ENCODE results near the gene MATCAP1.

DNA sequence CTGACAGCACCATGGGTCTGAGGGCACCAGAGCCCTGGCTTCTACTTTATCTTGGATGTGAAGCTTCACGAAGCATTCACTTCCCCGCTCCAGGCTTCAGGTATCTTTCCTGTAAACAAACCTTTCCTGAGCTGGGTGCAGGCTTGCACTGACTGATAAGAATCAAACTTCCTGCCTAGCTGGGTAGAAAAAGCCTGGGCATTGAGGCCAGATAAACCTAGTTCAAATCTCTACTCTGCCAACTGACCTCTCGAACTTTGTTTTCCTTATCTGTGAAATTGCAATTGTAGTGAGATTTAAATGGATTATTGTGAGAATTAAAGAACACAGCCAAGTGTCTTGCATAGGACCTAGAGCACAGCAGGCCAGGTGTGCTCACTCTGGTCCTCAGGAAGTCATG is 40.2 kb upstream of the MATCAP1 start:
- TF ChIP-seq, protein P1, sequence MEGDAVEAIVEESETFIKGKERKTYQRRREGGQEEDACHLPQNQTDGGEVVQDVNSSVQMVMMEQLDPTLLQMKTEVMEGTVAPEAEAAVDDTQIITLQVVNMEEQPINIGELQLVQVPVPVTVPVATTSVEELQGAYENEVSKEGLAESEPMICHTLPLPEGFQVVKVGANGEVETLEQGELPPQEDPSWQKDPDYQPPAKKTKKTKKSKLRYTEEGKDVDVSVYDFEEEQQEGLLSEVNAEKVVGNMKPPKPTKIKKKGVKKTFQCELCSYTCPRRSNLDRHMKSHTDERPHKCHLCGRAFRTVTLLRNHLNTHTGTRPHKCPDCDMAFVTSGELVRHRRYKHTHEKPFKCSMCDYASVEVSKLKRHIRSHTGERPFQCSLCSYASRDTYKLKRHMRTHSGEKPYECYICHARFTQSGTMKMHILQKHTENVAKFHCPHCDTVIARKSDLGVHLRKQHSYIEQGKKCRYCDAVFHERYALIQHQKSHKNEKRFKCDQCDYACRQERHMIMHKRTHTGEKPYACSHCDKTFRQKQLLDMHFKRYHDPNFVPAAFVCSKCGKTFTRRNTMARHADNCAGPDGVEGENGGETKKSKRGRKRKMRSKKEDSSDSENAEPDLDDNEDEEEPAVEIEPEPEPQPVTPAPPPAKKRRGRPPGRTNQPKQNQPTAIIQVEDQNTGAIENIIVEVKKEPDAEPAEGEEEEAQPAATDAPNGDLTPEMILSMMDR (IDR thresholded peaks at IDR 0.05; ENCODE audit: insufficient read depth, low read length): no peak
- TF ChIP-seq POLR2AphosphoS5 (IDR thresholded peaks at IDR 0.05; ENCODE audit: low read depth) (no peak), GABPA (IDR thresholded peaks at IDR 0.05; ENCODE audit: low read depth) (no peak)
- TF ChIP-seq, protein P2, sequence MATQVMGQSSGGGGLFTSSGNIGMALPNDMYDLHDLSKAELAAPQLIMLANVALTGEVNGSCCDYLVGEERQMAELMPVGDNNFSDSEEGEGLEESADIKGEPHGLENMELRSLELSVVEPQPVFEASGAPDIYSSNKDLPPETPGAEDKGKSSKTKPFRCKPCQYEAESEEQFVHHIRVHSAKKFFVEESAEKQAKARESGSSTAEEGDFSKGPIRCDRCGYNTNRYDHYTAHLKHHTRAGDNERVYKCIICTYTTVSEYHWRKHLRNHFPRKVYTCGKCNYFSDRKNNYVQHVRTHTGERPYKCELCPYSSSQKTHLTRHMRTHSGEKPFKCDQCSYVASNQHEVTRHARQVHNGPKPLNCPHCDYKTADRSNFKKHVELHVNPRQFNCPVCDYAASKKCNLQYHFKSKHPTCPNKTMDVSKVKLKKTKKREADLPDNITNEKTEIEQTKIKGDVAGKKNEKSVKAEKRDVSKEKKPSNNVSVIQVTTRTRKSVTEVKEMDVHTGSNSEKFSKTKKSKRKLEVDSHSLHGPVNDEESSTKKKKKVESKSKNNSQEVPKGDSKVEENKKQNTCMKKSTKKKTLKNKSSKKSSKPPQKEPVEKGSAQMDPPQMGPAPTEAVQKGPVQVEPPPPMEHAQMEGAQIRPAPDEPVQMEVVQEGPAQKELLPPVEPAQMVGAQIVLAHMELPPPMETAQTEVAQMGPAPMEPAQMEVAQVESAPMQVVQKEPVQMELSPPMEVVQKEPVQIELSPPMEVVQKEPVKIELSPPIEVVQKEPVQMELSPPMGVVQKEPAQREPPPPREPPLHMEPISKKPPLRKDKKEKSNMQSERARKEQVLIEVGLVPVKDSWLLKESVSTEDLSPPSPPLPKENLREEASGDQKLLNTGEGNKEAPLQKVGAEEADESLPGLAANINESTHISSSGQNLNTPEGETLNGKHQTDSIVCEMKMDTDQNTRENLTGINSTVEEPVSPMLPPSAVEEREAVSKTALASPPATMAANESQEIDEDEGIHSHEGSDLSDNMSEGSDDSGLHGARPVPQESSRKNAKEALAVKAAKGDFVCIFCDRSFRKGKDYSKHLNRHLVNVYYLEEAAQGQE (IDR thresholded peaks at IDR 0.05; ENCODE audit: insufficient replicate concordance, low read depth): no peak

Data from HL-60 (cell line).